HCT116 (cell line): ENCODE results near the gene EEPD1. TPM values are rescaled to one million over a fixed set of nuclear protein-coding genes. Genes with fewer than 3 reads are reported as not detected.

Experiments
- ATAC-seq: fragments of 200-7000 bp; cut with Tn5 transposase; 2 replicates; pipeline ENCODE4 v1.9.1; 2020; ENCODE audit warnings: mild to moderate bottlenecking, moderate library complexity
- BruUV-seq: library from RNA; stranded (reverse); fragments of 400-500 nt; replicated peaks from 2 replicates; lab custom pipeline; 2021; lab: Mats Ljungman, UMichigan
- CTCF ChIA-PET: fragments of 300-600 bp; sonication (Branson Sonifier 250); formaldehyde crosslinking; loops from one replicate; lab custom pipeline; 2021; ENCODE audit warnings: antibody characterized with exemption; lab: Charles Lee
- POLR2A ChIA-PET: fragments of 300-600, 350-600 bp; sonication (Branson Sonifier 250); formaldehyde crosslinking; loops from one replicate; lab custom pipeline; 2021; ENCODE audit warnings: antibody characterized with exemption; lab: Charles Lee
- RAD21 ChIA-PET, 2 experiments: fragments of 300-600 bp; sonication (Branson Sonifier 250); formaldehyde crosslinking; loops; one replicate each; lab custom pipeline; 2023; ENCODE audit warnings: low total read pairs in 2 of 2; ENCODE audit not compliant: uncharacterized antibody in 2 of 2, unreplicated experiment in 2 of 2, low non-redundant PET in 1 of 2; lab: Charles Lee
- DNase-seq: peaks from one replicate; pipeline ENCODE4 v3.0.0-alpha.2; 2010; ENCODE audit warnings: low read depth, low spot score
- H2AFZ ChIP-seq: fragments of 200-600 bp; shearing (Covaris generic), sonication (generic); 2 replicates; pipeline ENCODE4 v1.6.1; 2017; ENCODE audit warnings: low read depth, mixed run types, mixed read lengths, antibody characterized with exemption, low read length; ENCODE audit not compliant: poor library complexity, severe bottlenecking
- H3K27ac ChIP-seq: 2 replicates; pipeline ENCODE4 v1.5.1; 2012; ENCODE audit warnings: low read depth, low read length
- H3K27me3 ChIP-seq: fragments of 200-600 bp; sonication (generic); 2 replicates; pipeline ENCODE4 v1.6.1; 2016; ENCODE audit warnings: mixed run types, low read length, mixed read lengths; ENCODE audit not compliant: insufficient read depth
- H3K36me3 ChIP-seq, 2 experiments: fragments of 200-500 bp in 1 of 2; fragments of 200-600 bp in 1 of 2; sonication (Bioruptor generic) in 1 of 2; sonication (generic) in 1 of 2; 2 replicates each; pipeline versions ENCODE4 v1.5.1 to v1.6.1; 2014 to 2016; ENCODE audit warnings: low read length in 2 of 2, inconsistent platforms in 1 of 2, mixed read lengths in 1 of 2, mixed run types in 1 of 2; ENCODE audit not compliant: insufficient read depth in 2 of 2, control insufficient read depth in 1 of 2
- H3K4me1 ChIP-seq, 2 experiments: fragments of 200-600 bp in 1 of 2; sonication (generic) in 1 of 2; 2 replicates each; pipeline versions ENCODE4 v1.5.1 to v1.6.1; 2012 to 2017; ENCODE audit warnings: low read length in 2 of 2, inconsistent platforms in 1 of 2, mild to moderate bottlenecking in 1 of 2, mixed read lengths in 1 of 2, mixed run types in 1 of 2, moderate library complexity in 1 of 2; ENCODE audit not compliant: insufficient read depth in 2 of 2, control insufficient read depth in 1 of 2
- H3K4me2 ChIP-seq: fragments of 200-600 bp; sonication (generic); 2 replicates; pipeline ENCODE4 v1.6.1; 2017; ENCODE audit warnings: mixed run types, low read length, mixed read lengths
- H3K4me3 ChIP-seq, 2 experiments: fragments of 200-600 bp in 1 of 2; sonication (generic) in 1 of 2; replicated peaks in 1 of 2; 2 replicates each; pipeline ENCODE4 v1.5.1; 2011 to 2016; ENCODE audit warnings: low read length in 2 of 2, control low read depth in 1 of 2, low read depth in 1 of 2, mild to moderate bottlenecking in 1 of 2, mixed read lengths in 1 of 2, mixed run types in 1 of 2
- H3K79me2 ChIP-seq: fragments of 200-600 bp; sonication (generic); 2 replicates; pipeline ENCODE4 v1.6.1; 2017; ENCODE audit warnings: mild to moderate bottlenecking, mixed run types, low read length, moderate library complexity, mixed read lengths; ENCODE audit not compliant: insufficient read depth
- H3K9ac ChIP-seq: fragments of 200-600 bp; sonication (generic); 2 replicates; pipeline ENCODE4 v1.6.1; 2016; ENCODE audit warnings: low read length, mixed read lengths
- H3K9me2 ChIP-seq: fragments of 200-600 bp; sonication (generic), shearing (Covaris generic); 2 replicates; pipeline ENCODE4 v1.6.1; 2017; ENCODE audit warnings: mixed run types, mild to moderate bottlenecking, moderate library complexity; ENCODE audit not compliant: insufficient read depth
- H3K9me3 ChIP-seq, 2 experiments: fragments of 200-500 bp in 1 of 2; fragments of 200-600 bp in 1 of 2; sonication (Bioruptor generic) in 1 of 2; sonication (generic) in 1 of 2; 2 replicates each; pipeline ENCODE4 v1.6.1; 2014 to 2017; ENCODE audit warnings: low read length in 2 of 2, mixed read lengths in 2 of 2, inconsistent platforms in 1 of 2, low read depth in 1 of 2, mild to moderate bottlenecking in 1 of 2, mixed run types in 1 of 2, moderate library complexity in 1 of 2; ENCODE audit not compliant: control insufficient read depth in 1 of 2, insufficient read depth in 1 of 2
- H4K20me1 ChIP-seq: fragments of 200-600 bp; sonication (generic), shearing (Covaris generic); 2 replicates; pipeline ENCODE4 v1.6.1; 2017; ENCODE audit warnings: mixed run types, mild to moderate bottlenecking, moderate library complexity; ENCODE audit not compliant: insufficient read depth
- ATF3 ChIP-seq: IDR thresholded peaks from 2 replicates; pipeline ENCODE4 v1.6.1; 2012
- CEBPB ChIP-seq: IDR thresholded peaks from 2 replicates; pipeline ENCODE4 v1.6.1; 2012; ENCODE audit warnings: low read depth
- EZH2 ChIP-seq: fragments of 200-600 bp; sonication (generic); IDR thresholded peaks from 2 replicates; pipeline ENCODE4 v1.6.1; 2017; ENCODE audit warnings: antibody characterized with exemption, mixed run types
- EZH2phosphoT487 ChIP-seq: fragments of 200-600 bp; IDR thresholded peaks from 2 replicates; pipeline ENCODE4 v1.6.1; 2018; ENCODE audit warnings: antibody characterized with exemption, borderline replicate concordance
- MAX ChIP-seq: IDR thresholded peaks from 2 replicates; pipeline ENCODE4 v1.6.1; 2012
- POLR2A ChIP-seq: IDR thresholded peaks from 2 replicates; pipeline ENCODE4 v1.7.0; 2011; ENCODE audit warnings: borderline replicate concordance; ENCODE audit not compliant: insufficient read depth, insufficient read length; ENCODE audit errors: extremely low read depth
- RAD21 ChIP-seq: IDR thresholded peaks from 2 replicates; pipeline ENCODE4 v1.6.1; 2012; ENCODE audit warnings: low read depth, mild to moderate bottlenecking
- REST ChIP-seq: IDR thresholded peaks from 2 replicates; pipeline ENCODE4 v1.6.1; 2012; ENCODE audit warnings: low read depth
- SIN3A ChIP-seq: IDR thresholded peaks from 2 replicates; pipeline ENCODE4 v1.6.1; 2012; ENCODE audit warnings: low read depth
- SP1 ChIP-seq: IDR thresholded peaks from 2 replicates; pipeline ENCODE4 v1.6.1; 2012; ENCODE audit warnings: low read depth
- ZFX ChIP-seq: fragments of 450-650 bp; IDR thresholded peaks from 2 replicates; pipeline ENCODE4 v1.6.1; 2017
- ZNF274 ChIP-seq: fragments of 200-500 bp; sonication (Bioruptor generic); IDR thresholded peaks from 2 replicates; pipeline ENCODE4 v1.6.1; 2014; ENCODE audit warnings: mild to moderate bottlenecking, low read depth, low read length, inconsistent platforms
- intact Hi-C: fragments of 100-400 bp; cut with micrococcal nuclease; formaldehyde crosslinking; loops from 2 replicates; pipeline ENCODE4 v1.10.0; 2022
- total RNA-seq: library from RNA; stranded (reverse); gene quantifications from one replicate; pipeline ENCODE4 v1.2.1, GENCODE V29; 2021; ENCODE audit not compliant: unreplicated experiment
- TF ChIP-seq, protein P1 (sequence below): IDR thresholded peaks from 2 replicates; pipeline ENCODE4 v1.6.1; 2011; ENCODE audit warnings: mild to moderate bottlenecking, low read length, moderate library complexity; ENCODE audit not compliant: insufficient replicate concordance; ENCODE audit errors: extremely low read depth

EEPD1 gene
- total RNA-seq, 1 experiment from 2014 or later = 4.2 TPM

- Histone ChIP-seq H3K27me3 (no peaks in the 10 kb centered on the region), H3K79me2 (no peaks in the 10 kb centered on the region), H4K20me1 (no peaks in the 10 kb centered on the region), H2AFZ (no peak overlapping the region), H3K4me2 (no peak overlapping the region), H3K9me2 (no peaks in the 10 kb centered on the region), H3K4me1 (peaks cover 2 to 8% of the 10 kb centered on the region in 2 experiments; a peak in 1 of 4 replicates), H3K36me3 (no peaks in the 10 kb centered on the region), H3K4me3 (no peak overlapping the region), H3K27ac (no peak overlapping the region), H3K9me3 (no peaks in the 10 kb centered on the region), H3K9ac (no peak overlapping the region)
- no peak for ATAC-seq
- ChIA-PET RAD21 (interaction anchor here (1.6 to 3.4 kb wide), 2 partner anchors 332 kb away, joined by 5 to 13 read pairs; no protein-coding TSS in a partner anchor), POLR2A (no interaction called here), CTCF (interaction anchor here (1.2 to 5.2 kb wide), 3 partner anchors 26 to 341 kb away, joined by 4 to 64 read pairs (median 18); no protein-coding TSS in a partner anchor)
- no TSS peak for BruUV-seq
- TF ChIP-seq ATF3 = no peak
- TF ChIP-seq EZH2phosphoT487 = no peak
- no peak for TF ChIP-seq SP1
- TF ChIP-seq SIN3A = no peak
- no peak for TF ChIP-seq POLR2A
- TF ChIP-seq CEBPB = no peak
- no peak for TF ChIP-seq ZNF274
- no peak for TF ChIP-seq EZH2
- TF ChIP-seq RAD21 = no peak
- TF ChIP-seq, protein P1, sequence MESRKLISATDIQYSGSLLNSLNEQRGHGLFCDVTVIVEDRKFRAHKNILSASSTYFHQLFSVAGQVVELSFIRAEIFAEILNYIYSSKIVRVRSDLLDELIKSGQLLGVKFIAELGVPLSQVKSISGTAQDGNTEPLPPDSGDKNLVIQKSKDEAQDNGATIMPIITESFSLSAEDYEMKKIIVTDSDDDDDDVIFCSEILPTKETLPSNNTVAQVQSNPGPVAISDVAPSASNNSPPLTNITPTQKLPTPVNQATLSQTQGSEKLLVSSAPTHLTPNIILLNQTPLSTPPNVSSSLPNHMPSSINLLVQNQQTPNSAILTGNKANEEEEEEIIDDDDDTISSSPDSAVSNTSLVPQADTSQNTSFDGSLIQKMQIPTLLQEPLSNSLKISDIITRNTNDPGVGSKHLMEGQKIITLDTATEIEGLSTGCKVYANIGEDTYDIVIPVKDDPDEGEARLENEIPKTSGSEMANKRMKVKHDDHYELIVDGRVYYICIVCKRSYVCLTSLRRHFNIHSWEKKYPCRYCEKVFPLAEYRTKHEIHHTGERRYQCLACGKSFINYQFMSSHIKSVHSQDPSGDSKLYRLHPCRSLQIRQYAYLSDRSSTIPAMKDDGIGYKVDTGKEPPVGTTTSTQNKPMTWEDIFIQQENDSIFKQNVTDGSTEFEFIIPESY = no peak
- no peak for TF ChIP-seq REST
- no peak for TF ChIP-seq ZFX
- TF ChIP-seq MAX = no peak
- no peak for DNase-seq
- intact Hi-C loops = no loop called here
These were observed 164.2 kb downstream of the EEPD1 start for GRCh38 chr7:36317276-36317675.
